GM19035 (cell line): ENCODE measurements around the gene LPCAT2.

Experiments
- ATAC-seq: cut with Tn5 transposase; IDR thresholded peaks from one replicate; pipeline ENCODE4 v1.9.1; 2021; ENCODE audit not compliant: unreplicated experiment

LPCAT2 gene

GRCh38 chr16:55479430-55480140 is 29.3 kb upstream of the LPCAT2 start:
- no peak for ATAC-seq

- no peak for ATAC-seq
Measured at GRCh38 chr16:55480228-55480655, 28.6 kb upstream of the LPCAT2 start.

GRCh38 chr16:55481023-55481422 is 27.8 kb upstream of the LPCAT2 start:
- ATAC-seq, result no peak

- no peak for ATAC-seq
Measured at GRCh38 chr16:55482056-55482455, 26.8 kb upstream of the LPCAT2 start.

- no peak for ATAC-seq
Measured at GRCh38 chr16:55487048-55487803, 21.6 kb upstream of the LPCAT2 start.

- ATAC-seq, result no peak
Measured at GRCh38 chr16:55488306-55488705, 20.6 kb upstream of the LPCAT2 start.

- no peak for ATAC-seq
Measured at GRCh38 chr16:55489119-55489955, 19.5 kb upstream of the LPCAT2 start.

GRCh38 chr16:55489956-55490265 is 19.0 kb upstream of the LPCAT2 start:
- no peak for ATAC-seq

- no peak for ATAC-seq
Measured at GRCh38 chr16:55490301-55490700, 18.6 kb upstream of the LPCAT2 start.

GRCh38 chr16:55491691-55492090 is 17.2 kb upstream of the LPCAT2 start:
- no peak for ATAC-seq

- no peak for ATAC-seq
Measured at GRCh38 chr16:55492756-55493380, 16.0 kb upstream of the LPCAT2 start.

- no peak for ATAC-seq
Measured at GRCh38 chr16:55494994-55495421, 13.9 kb upstream of the LPCAT2 start.

GRCh38 chr16:55495616-55496289 is 13.1 kb upstream of the LPCAT2 start:
- no peak for ATAC-seq

- ATAC-seq, result no peak
Measured at GRCh38 chr16:55496509-55497145, 12.2 kb upstream of the LPCAT2 start.

- no peak for ATAC-seq
Measured at GRCh38 chr16:55497558-55497957, 11.3 kb upstream of the LPCAT2 start.

GRCh38 chr16:55498101-55498500 is 10.8 kb upstream of the LPCAT2 start:
- no peak for ATAC-seq

- no peak for ATAC-seq
Measured at GRCh38 chr16:55499281-55499680, 9.6 kb upstream of the LPCAT2 start.

- no peak for ATAC-seq
Measured at GRCh38 chr16:55499951-55500529, 8.8 kb upstream of the LPCAT2 start.

- no peak for ATAC-seq
Measured at GRCh38 chr16:55500530-55501011, 8.3 kb upstream of the LPCAT2 start.
